Chondrocyte (in vitro differentiated cells): ENCODE data around the gene KRCC1. TPM values are rescaled to one million over a fixed set of nuclear protein-coding genes. Genes with fewer than 3 reads are reported as not detected.
"Not testable (repeated sequence)": the region's sequence is repeated elsewhere in the genome, so short reads cannot be mapped to it uniquely, and the experiment has no call there.

Experiments
- DNase-seq: peaks from one replicate; pipeline ENCODE4 v3.0.0; 2021; ENCODE audit warnings: mixed read lengths, low spot score
- H3K27ac Mint-ChIP-seq: one replicate; pipeline ENCODE4 v1.8.0; 2021; ENCODE audit warnings: mild to moderate bottlenecking, moderate library complexity, mixed read lengths; ENCODE audit not compliant: unreplicated experiment
- H3K27me3 Mint-ChIP-seq: 2 replicates; pipeline ENCODE4 v1.8.0; 2021; ENCODE audit warnings: low read depth, mixed read lengths
- H3K36me3 Mint-ChIP-seq: 2 replicates; pipeline ENCODE4 v1.8.0; 2021; ENCODE audit warnings: low read depth, mixed read lengths
- H3K4me1 Mint-ChIP-seq: 2 replicates; pipeline ENCODE4 v1.8.0; 2021; ENCODE audit warnings: low read depth, mild to moderate bottlenecking, mixed read lengths
- H3K4me3 Mint-ChIP-seq: one replicate; pipeline ENCODE4 v1.8.0; 2021; ENCODE audit warnings: mild to moderate bottlenecking, moderate library complexity, mixed read lengths; ENCODE audit not compliant: unreplicated experiment
- H3K9me3 Mint-ChIP-seq: 2 replicates; pipeline ENCODE4 v1.8.0; 2021; ENCODE audit warnings: low read depth, mixed read lengths
- total RNA-seq: library from RNA; stranded (reverse); gene quantifications from 3 replicates; pipeline ENCODE4 v1.2.1, GENCODE V29; 2021
- TF ChIP-seq, protein P1 (sequence below): fragments of 200-600 bp; sonication (generic); IDR thresholded peaks from 2 replicates; pipeline ENCODE4 v1.5.0; 2021; ENCODE audit warnings: antibody characterized with exemption, mild to moderate bottlenecking, moderate library complexity

KRCC1 gene
- total RNA-seq, 1 donor from 2014 or later, result 25.3 TPM

DNA sequence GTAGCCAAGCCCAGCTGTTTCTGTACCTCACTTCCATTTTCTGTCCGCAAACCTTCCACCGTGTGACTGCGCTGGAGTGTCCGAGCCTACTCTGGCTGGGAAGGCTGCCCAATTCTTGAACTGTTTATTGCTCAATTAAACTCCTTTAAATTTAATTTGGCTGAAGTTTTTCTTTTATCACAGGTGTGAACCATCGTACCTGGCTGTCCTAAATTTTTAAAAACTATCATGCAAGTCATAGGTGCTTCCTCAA, 33.0 kb downstream of the KRCC1 start:
- Mint-ChIP-seq H3K27ac (no peak overlapping the region), H3K9me3 (no peaks in the 10 kb centered on the region), H3K36me3 (peaks cover 5% of the 10 kb centered on the region), H3K4me3 (no peak overlapping the region), H3K27me3 (no peaks in the 10 kb centered on the region), H3K4me1 (peaks cover 2% of the 10 kb centered on the region)
- DNase-seq, result no peak
- TF ChIP-seq, protein P1, sequence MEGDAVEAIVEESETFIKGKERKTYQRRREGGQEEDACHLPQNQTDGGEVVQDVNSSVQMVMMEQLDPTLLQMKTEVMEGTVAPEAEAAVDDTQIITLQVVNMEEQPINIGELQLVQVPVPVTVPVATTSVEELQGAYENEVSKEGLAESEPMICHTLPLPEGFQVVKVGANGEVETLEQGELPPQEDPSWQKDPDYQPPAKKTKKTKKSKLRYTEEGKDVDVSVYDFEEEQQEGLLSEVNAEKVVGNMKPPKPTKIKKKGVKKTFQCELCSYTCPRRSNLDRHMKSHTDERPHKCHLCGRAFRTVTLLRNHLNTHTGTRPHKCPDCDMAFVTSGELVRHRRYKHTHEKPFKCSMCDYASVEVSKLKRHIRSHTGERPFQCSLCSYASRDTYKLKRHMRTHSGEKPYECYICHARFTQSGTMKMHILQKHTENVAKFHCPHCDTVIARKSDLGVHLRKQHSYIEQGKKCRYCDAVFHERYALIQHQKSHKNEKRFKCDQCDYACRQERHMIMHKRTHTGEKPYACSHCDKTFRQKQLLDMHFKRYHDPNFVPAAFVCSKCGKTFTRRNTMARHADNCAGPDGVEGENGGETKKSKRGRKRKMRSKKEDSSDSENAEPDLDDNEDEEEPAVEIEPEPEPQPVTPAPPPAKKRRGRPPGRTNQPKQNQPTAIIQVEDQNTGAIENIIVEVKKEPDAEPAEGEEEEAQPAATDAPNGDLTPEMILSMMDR, result no peak

- H3K36me3 Mint-ChIP-seq, result no peaks in the 10 kb centered on the region
- H3K9me3 Mint-ChIP-seq, result no peaks in the 10 kb centered on the region
- no peak for DNase-seq
- H3K27me3 Mint-ChIP-seq, result no peaks in the 10 kb centered on the region
- H3K4me1 Mint-ChIP-seq, result peaks cover 17% of the 10 kb centered on the region
- no peak overlapping the region for H3K4me3 Mint-ChIP-seq
- no peak overlapping the region for H3K27ac Mint-ChIP-seq
- TF ChIP-seq, protein P1, result no peak
Measured at GRCh38 chr2:88019985-88020384, 35.6 kb downstream of the KRCC1 start.

GRCh38 chr2:88018909-88019308, 36.7 kb downstream of the KRCC1 start:
- no peak for DNase-seq
- no peaks in the 10 kb centered on the region for H3K9me3 Mint-ChIP-seq
- TF ChIP-seq, protein P1, result no peak
- no peaks in the 10 kb centered on the region for H3K27me3 Mint-ChIP-seq
- H3K4me1 Mint-ChIP-seq, result peaks cover 17% of the 10 kb centered on the region
- no peak overlapping the region for H3K27ac Mint-ChIP-seq
- H3K36me3 Mint-ChIP-seq, result no peaks in the 10 kb centered on the region
- H3K4me3 Mint-ChIP-seq, result no peak overlapping the region

DNA sequence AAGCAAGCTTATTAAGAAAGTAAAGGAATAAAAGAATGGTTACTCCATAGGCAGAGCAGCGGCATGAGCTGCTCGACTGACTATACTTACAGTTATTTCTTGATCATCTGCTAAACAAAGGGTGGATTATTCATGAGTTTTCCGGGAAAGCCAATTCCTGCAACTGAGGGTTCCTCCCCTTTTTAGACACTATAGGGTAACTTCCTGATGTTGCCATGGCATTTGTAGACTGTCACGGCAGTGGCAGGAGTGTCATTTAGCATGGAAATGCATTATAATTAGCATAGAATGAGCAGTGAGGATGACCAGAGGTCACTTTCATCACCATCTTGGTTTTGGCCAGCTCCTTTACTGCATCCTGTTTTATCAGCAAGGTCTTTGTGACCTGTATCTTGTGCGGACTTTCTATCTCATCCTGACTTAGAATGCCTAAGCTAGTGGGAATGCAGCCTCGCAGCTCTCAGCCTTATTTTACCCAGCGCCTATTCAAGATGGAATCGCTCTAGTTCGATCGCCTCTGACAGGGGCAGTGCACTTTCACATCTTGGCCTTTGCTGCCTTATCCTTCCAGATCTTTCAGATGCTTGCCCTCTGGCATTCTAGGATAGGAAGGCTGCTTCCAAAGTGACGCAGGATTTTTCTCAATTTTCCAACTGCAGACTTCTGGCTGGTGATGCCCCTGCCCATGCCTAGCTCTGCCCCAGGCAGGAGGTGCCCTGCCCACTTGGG, 37.3 kb downstream of the KRCC1 start:
- H3K27me3 Mint-ChIP-seq, H3K27ac Mint-ChIP-seq, H3K4me3 Mint-ChIP-seq, DNase-seq, H3K36me3 Mint-ChIP-seq, H3K9me3 Mint-ChIP-seq: not testable (repeated sequence)
- peaks cover 17% of the 10 kb centered on the region for H3K4me1 Mint-ChIP-seq

- not testable (repeated sequence) for H3K36me3 Mint-ChIP-seq, DNase-seq, H3K27ac Mint-ChIP-seq, H3K27me3 Mint-ChIP-seq, H3K9me3 Mint-ChIP-seq
- Mint-ChIP-seq H3K4me3 (peak overlapping the region; percentile 92), H3K4me1 (peaks cover 17% of the 10 kb centered on the region)
Measured at GRCh38 chr2:88017780-88018038, 37.9 kb downstream of the KRCC1 start.

DNA sequence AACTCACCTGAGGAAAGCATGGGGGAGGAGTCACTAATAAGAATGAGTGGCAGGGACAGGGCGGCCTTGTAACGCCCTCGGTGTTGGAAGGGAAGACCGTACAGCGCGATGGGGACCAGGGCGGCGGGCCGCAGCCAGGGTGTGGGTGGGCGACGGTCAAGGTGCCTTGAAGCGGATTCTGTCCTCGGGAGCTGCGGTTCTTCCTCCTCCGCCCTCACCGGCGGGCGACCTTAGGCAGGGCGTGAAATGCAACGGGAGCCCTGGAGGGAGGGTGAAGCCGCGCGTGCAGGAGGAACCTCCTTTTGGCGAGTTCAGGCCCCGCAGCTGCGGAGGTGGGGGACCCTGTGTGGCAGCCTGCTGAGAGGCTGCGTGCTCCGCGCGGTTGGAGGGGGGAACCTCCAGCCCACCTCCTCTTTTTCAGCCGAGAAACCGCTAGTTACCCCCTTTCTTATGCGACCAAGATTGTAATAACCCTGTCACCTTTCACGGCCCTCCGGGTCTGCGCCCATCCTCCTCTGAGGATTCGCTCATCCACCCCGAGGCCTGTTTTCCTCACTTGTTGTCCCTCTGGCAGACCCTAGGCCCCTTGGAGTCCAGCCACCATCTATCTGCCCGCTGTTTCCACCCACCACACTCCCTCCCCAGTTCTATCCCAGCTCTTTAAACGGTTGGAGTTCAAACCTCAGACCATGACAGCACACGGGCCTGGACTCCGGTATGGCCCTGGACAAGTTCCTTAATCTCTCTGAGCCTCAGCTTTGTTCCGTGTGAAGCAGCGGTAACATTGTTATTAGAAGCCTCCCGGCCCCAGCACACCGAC, 38.4 kb downstream of the KRCC1 start:
- DNase-seq, result no peak
- H3K4me1 Mint-ChIP-seq, result peaks cover 17% of the 10 kb centered on the region
- H3K4me3 Mint-ChIP-seq, result peak overlapping the region; percentile 92
- peak overlapping the region; percentile 97 for H3K27ac Mint-ChIP-seq
- H3K27me3 Mint-ChIP-seq, result no peaks in the 10 kb centered on the region
- TF ChIP-seq, protein P1, result no peak
- no peaks in the 10 kb centered on the region for H3K9me3 Mint-ChIP-seq
- H3K36me3 Mint-ChIP-seq, result no peaks in the 10 kb centered on the region
